Daoy (cell line): ENCODE measurements around the gene ATXN1. TPM values are rescaled to one million over a fixed set of nuclear protein-coding genes. Genes with fewer than 3 reads are reported as not detected.
A peak's percentile ranks its signal among the peaks of the same experiment; 100 is the strongest.
"Not testable (repeated sequence)": the region's sequence is repeated elsewhere in the genome, so short reads cannot be mapped to it uniquely, and the experiment has no call there.

Experiments
- DNase-seq: peaks from one replicate; pipeline ENCODE4 v3.0.0-alpha.2; 2015; ENCODE audit warnings: low read depth
- total RNA-seq: library from RNA; depleted of rRNA; stranded (reverse); fragments of >200 nt; shearing (Covaris generic); gene quantifications from 2 replicates; pipeline ENCODE4 v1.2.3, GENCODE V29; 2014

Gene ATXN1
- total RNA-seq, 1 experiment from 2014 or later, result 33.8 TPM

DNA sequence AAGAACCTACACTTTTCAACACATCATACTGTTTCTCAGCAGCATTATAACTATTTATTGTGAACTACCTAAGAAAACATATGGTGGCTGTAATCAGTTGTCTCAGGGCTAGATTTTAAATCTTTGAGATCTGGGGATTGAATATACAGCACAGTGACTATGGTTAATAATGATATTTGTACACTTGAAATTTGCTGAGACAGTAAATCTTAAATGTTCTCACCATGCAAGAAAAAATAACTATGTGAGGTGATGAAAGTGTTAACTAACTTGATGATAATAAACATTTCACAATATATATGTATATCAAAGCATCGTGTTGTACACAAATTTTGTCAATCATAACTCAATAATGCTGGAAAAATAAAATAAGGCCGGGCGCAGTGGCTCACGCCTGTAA is 113.8 kb downstream of the ATXN1 start:
- no peak for DNase-seq

DNA sequence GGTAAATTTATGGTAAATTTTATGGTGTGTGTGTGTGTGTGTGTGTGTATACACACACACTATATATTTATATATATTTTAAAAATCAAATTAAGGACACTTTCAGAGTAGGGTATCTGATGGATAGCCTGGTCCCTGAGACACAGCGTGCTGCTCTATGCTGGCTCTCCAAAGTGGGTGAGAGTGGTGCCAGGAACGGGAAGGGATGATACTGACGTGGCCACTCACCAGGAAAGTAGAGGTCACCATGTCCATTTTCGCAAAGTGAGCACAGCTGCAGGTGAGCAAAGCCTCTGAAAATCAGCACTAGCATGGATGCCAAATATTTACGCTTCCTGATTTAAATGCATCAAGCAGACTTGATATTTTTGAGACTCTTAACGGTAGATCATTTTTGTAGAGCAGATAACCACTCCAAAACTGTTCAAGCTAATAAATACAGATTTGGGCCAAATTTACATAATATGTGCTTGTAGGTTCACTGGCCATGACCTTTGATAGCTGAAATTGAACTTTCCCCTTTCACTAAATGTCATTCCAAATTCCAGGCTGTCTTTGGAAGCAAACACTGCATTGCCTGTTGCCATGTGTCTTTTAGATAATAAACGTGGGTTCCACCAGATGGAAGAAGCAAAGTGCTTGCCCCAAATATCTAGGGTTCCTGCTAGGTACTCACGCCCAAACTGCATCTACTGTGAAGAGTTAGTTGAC is 116.6 kb downstream of the ATXN1 start:
- no peak for DNase-seq

DNA sequence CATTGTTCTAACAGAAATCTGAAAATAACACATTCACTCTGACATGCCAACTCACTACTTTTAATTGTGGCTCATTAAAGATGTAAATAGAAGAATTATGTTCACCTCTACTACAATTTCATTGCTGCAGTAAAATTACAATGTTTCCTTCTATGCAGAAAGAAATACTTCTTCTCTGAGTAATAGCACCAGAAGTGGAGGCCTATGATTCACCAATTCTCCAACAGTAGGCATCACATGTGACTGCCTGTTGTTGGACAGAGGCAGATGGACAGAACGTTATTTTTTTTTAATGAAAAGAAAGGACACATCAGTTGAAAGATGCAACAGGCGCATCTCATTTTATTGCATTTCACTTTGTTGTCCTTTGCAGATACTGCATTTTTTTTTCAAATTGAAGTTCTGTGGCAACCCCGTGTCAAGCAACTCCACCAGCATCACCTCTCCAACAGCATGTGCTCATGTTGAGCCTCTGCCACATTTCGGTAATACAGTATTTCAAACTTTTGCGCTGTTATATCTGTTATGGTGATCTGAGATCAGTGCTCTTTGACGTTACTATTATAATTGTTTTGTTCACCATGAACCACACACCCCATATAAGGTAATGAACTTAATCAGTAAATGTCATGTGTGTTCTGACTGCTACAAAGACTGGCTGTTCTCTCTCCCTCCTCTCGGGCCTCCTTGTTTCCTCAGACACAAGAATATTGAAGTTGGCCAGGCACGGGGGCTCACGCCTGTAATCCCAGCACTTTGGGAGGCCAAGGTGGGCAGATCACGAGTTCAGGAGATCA is 121.4 kb downstream of the ATXN1 start:
- DNase-seq, result peak; percentile 74

DNA sequence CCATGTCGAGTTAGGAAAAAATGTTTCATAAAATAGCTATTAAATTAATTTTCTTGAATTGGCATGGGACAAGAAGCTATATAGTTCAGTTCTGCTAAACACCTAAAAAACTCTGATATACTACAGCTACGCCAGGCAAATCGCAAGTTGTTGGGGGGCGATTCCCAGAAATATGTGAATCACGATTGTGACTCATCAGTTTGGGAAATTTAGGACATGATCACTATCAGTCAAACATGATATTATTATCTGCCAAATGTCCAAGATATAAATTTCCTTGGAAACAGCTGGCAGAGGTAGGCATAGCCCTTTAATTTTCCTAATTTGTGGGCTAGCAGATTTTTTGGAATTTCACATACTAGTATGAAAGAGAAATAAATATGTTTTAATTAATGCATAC is 123.6 kb downstream of the ATXN1 start:
- DNase-seq, result peak; percentile 26

DNA sequence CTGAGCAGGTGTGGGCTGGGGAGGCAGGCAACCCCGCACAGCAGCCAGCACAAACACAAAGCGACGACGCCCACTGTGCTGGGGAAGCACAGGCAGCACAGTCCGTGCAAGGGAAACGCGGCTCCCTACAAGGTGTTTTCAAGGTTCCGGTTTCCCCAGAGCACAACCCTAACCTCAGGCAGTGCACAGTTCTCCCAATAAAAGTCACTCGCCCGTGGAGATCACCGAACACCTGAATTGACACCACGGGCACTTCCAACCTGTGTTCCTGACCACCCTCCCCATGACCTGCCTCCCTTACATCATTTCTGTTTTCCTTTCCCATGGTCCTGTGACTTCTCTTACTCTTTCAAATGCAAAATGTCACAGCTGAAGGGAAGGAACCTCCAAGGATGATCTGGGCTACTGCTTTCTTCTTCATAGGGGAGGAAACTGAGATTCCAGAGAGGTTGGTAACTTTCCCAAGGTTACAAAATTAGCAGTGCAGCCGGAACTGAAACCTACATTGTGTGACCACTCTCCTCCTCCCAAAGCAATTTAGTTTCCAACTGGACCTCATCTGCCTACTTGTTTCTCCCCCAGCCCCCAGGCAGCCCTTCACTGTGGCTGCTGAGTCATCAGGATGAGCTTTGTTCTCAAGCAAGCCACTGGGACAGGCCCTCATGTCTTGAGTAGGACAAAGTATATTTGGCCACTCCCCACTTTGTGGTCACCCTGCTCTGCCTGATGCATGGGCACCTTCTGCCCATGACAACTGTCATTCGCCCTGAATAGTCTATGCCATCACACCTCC is 125.3 kb downstream of the ATXN1 start:
- DNase-seq, result peak; percentile 90

DNA sequence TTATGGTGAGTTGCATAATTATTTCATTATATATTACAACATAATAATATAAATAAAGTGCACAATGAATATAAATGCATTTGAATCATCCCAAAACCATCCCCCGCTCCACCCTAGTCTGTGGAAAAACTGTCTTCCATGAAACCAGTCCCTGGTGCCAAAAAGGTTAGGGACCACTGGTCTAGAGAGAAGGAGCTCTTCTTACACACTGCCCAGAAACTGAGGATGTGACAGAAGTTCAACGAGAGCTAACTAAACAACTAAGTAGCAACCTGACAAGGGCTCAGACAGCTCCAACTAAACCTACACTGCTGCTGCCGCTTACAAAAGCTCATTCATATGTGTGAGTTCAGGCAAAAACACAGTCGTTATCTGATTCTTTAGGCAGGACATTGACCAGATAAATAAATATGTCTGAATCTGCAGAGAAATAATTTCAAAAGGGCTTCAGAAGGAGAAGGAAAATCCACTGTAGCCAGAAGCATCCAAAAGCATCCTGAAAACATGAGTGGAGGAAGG is 125.9 kb downstream of the ATXN1 start:
- no peak for DNase-seq

DNA sequence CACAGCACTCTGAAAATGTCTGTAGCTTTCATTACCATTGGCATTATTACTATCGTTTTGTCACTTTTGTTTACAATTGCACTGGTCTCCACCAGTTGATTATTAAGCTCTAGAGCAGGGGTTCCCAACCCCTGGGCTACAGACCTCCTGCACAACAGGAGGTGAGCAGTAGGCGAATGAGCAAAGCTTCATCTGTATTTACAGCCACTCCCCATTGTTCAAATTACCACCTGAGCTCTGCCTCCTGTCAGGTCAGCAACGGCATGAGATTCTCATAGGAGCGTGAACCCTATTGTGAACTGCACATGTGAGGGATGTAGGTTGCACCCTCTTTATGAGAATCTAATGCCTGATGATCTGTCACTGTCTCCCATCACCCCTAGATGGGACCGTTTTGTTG is 126.4 kb downstream of the ATXN1 start:
- no peak for DNase-seq

DNA sequence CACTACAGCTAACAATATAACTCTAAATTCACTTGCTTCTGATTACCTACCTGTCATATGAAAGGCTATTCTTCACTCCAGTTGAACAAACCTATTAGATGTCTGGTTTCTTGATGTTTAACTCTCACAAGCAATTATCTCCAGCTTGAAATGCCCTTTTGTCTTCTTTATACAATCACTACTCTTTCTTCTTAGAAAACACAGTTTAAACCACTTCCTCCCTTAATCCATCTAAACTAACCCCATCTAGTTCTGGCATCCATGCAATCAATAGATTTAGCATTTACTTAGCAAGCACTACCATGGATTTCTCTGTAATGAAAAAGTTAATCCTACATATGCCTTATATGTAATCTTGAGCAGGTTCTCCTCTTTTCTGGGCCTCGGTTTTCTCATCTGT is 127.3 kb downstream of the ATXN1 start:
- DNase-seq, result no peak

DNA sequence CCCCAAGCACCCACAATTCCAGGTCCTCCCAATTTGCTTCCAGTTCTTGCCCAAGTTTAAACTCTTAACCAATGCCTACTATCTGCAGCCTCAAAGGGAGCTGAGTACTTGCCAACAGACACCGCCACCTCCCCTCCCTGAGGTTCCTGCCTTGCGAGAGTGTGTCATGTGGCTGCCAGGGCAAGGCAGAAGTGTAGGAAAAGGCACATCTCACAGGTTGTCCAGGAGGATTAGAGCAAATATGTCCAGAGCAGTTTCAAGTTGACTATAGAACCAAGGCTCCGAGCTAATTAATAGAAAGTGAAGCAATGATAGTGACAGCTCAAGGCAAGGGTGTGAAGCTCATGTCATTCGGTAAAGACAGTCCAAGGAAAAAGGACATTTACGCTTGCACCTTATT is 127.8 kb downstream of the ATXN1 start:
- DNase-seq, result no peak

DNA sequence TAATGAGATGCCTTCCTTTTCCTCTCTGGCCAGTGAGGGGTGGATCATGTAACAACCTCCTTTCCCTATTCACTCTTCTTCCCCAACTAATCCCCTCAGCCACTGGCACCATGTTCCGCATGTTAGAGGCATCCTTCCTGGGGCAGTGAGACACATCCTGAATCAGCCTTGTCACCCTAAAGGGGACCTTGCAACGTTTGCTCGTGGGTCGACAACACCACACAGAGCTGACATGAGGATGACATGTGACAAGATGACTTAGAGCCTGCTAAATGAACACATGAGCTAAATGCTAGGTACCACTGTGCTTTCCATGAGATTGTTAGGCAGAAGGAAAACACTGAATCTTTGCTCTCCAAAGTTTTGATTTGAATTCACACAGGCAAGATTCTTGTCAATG is 129.2 kb downstream of the ATXN1 start:
- no peak for DNase-seq

DNA sequence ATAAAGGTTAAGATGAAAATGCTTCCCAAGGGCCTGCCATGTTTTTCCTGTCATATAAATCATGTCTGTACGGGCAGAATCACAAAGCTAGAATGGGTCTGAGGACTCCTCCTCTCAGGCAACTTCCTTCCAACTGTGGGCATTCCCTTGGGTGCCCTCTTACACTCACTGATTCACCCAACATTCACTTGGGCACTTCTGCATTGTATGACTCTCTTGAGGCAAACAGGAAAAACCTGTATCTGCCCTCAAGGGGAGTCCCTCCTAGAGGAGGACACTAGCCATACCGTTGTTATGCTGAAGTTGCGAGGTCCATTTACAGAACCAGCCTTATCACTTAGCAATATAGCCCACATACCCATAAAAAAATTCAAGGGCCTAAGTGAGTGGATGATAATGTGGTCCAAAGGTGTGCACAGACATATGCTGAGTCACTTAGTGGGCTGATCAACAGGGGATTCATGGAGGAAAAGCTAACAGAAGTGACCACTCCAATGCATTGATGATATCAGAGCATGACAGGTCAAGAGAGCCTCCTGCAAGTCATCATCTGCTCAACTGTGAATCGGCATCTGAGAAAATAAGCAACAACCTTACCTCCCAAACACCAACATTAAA is 131.1 kb downstream of the ATXN1 start:
- DNase-seq, result no peak

DNA sequence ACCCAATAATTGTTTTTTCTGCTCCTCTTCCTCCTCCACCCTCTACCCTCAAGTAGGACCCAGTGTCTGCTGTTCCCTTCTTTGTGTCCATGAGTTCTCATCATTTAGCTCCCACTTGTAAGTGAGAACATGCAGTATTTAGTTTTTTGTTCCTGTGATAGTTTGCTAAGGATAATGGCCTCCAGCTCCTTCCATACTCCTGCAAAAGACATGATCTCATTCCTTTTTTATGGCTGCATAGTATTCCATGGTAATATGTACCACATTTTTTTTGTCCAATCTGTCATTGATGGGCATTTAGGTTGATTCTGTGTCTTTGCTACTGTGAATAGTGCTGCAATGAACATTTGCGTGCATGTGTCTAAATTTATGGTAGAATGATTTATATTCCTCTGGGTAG is 132.7 kb downstream of the ATXN1 start:
- DNase-seq, result not testable (repeated sequence)

DNA sequence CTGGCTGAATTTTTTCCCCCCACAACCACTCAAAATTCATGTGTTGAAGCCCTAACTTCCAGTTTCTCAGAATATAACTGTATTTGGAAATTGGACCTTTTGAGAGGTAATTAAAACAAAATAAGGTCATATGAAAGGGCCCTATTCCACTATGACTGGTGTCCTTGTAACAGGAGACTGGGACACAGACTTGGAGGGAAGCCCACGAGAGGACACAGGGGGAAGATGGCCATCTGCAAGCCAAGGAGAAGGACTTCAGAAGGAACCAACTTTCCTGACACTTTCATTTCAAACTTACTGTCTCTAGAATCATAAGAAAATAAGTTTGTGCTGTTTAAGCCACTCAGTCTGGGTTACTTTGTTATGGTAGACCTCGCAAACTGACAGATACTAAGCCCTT is 134.6 kb downstream of the ATXN1 start:
- no peak for DNase-seq

DNA sequence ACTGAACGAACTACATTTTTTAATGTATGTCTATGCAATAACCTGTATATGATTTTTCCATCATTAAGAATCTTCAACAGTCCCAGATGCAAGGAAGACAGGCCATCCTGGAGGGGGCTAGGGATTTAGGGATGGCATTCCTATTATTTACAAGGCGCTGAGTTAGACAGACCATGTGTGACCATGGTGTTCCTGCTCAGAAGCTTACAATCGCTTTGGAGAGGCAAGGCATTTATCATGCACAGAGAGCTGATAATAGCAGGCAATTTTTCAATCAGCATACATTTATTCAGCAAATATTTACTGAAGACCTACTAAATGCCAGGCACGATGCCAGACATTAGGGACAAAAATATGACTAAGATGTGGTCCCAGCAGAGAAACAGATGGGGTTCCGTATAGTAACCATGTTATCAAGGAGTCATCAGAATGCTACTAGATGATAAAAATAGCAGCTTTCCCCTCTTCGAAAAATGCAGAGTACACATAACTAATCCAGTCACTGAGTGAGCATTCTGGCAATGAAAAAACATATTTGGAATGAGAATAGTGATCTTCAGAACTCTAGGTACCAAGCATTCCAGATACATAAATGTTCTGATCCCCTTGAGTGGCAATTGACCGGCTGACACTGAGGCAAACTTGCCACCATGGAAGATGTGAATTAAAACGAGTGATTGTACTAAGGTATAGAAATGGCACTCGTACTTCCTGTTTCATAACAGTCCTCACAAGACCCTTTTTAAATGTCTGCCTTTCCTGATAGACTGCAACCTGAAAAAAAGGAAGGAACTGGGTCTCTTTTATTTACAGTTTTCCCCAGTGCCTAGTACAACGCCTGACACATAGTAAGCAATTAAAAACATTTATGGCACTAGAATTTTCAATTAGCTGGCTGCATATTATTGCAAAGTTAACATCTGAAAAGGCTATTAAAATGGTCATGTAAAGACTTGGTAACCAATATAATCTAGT is 135.7 kb downstream of the ATXN1 start:
- no peak for DNase-seq

DNA sequence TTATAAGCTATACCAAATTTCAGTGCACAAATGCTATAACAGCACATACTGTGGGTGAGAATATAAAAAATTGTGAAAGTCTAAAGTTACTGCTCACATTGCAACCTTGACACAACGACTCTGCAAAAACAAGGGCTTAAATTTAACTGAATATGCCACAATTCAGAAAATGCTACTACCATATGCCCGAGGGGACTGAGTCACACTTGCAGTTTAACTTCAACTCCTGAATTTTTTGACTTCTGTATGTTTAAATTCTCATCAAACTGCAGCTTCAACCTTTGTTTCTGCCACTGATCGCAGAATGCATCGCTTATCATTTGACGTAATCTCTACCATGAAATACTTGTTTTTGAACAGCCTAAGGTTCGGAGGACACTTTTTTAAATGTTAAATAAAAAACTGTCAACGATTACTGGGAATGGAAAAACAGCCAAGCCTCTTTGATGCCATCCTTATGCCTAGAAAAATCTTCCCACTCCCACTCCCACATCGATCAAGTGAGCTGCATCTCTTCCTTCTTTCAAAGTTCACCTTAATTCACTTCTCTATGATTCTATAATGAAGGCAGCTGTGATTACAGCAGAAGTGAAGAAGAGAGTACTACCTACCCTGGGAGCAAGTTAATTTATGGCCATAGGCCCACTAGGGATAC is 136.5 kb downstream of the ATXN1 start:
- no peak for DNase-seq

DNA sequence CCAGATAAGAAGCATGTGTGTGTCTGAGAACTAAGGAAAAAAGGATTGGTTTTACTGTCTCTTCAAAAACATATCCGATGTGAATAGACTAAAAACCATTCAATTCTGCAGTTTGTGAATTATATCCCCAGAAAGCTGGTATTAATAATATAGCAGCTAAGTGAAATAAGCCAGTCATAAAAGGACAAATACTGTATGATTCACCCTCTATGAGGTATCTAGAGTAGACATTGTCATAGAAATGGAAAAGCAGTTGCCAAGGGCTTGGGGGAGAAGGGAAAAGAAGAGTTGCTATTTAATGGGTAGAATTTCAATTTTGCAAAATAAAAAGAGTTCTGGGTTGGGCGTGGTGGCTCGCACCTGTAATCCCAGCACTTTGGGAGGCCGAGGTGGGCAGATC is 137.5 kb downstream of the ATXN1 start:
- DNase-seq, result no peak

DNA sequence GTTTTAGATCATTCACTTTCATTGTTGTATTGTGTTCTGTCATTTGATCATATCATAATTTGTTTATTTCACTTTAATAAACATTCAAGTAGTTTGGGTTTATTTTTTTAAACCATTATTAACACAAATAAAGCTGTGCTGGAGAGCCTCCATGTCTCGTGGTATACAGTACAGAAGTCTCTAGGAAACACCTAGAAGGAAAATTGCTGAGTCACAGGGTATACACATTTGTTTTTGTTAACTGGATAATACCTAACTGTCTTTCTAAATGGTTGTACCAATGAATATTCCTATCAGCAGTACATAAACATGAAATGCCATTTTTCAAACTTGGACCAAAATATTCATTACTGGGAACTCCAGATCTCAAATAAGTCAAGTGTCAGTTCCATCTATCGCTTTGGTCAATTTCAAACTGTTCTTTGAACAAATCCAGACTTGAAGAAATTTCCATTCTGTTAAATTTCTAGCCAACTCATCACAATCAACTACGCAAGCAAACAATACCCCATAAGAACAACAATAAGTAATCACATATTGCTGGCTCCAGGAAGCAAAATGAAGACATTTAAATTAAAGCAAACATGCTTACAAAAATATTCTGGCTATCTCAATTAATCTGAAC is 138.1 kb downstream of the ATXN1 start:
- DNase-seq, result no peak

DNA sequence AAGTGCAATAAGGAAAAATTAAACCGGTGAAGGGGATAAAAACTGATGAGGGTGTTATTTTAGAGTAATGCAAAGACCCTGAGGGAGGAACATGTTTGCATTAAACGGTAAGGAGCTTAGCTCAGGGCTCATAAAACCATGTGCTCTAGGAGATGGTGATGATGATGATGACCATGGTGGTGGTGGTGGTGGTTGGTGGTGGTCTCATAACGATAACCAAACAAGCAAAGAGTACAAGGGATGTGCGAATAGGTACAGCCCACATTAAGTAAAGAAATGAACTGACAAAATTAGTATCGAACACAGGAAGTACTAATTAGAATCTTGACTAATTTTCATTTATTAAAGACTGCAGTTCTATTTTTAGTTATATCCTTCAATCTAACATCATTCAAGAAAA is 139.1 kb downstream of the ATXN1 start:
- no peak for DNase-seq

DNA sequence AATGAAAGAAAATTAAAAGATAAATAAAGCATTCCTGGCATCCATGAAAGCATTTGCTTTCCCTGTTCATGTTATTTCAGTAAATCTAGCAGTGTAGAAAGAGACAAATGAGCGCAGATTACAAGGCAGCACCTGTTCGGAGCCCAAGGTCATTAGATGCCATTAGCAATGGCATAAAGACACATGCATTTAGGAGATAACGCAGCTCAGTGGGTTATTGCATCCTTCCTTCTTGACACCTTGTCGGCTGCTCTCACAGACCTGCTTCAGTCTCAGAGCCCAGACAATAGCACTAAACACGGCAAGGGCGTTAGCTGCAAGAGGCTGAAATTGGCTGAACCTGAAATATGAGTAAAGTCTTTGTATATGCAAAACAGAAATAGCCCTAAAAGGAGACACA is 140.3 kb downstream of the ATXN1 start:
- DNase-seq, result no peak

DNA sequence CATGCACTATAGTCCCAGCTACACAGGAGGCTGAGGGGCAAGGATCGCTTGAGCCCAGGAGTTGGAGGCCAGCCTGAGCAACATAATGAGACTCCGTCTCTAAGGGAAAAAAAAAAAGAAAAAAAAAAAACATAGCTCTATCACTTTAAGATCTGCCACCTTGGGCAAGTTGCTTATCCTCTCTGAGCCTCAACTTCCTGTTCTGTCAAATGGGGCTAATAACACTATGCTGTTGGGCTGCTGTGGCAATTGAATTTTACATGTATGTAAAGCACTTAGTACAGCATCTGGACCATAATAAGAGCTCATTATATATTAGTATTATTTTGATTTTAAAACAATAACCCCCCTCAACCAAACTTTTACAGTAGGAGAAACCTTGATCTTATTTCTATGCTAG is 141.5 kb downstream of the ATXN1 start:
- no peak for DNase-seq
